K562 (cell line): Measurements from ENCODE around the gene PEX11B. TPM values are rescaled to one million over a fixed set of nuclear protein-coding genes. Genes with fewer than 3 reads are reported as not detected.
A peak's percentile ranks its signal among the peaks of the same experiment; 100 is the strongest.

Experiments used
- CHD4 ChIP-seq: fragments of 200-600 bp; sonication (generic); IDR thresholded peaks from 3 replicates; pipeline ENCODE4 v1.6.1; 2012; ENCODE audit warnings: low read depth, mild to moderate bottlenecking, mixed read lengths, low read length, inconsistent platforms; ENCODE audit not compliant: insufficient read depth, insufficient replicate concordance, poor library complexity, severe bottlenecking
- CREBBP ChIP-seq: IDR thresholded peaks from one replicate; pipeline ENCODE4 v1.6.1; 2012; ENCODE audit warnings: low read depth, mild to moderate bottlenecking, control low read depth, inconsistent platforms, low read length
- DLX4 ChIP-seq: fragments of 250-450 bp; sonication (Bioruptor Pico); IDR thresholded peaks from 2 replicates; pipeline ENCODE4 v1.6.1; 2021; ENCODE audit warnings: mild to moderate bottlenecking
- E2F4 ChIP-seq: sonication (generic); formaldehyde crosslinking; IDR thresholded peaks from 2 replicates; pipeline ENCODE4 v1.8.0; 2022; ENCODE audit warnings: mild to moderate bottlenecking, low read depth, missing genetic modification reagents
- E2F8 ChIP-seq: fragments of 450-650 bp; IDR thresholded peaks from 2 replicates; pipeline ENCODE4 v1.7.1; 2018; ENCODE audit warnings: mild to moderate bottlenecking, low read depth; ENCODE audit not compliant: partially characterized antibody
- EP400 ChIP-seq: fragments of 450-650 bp; IDR thresholded peaks from 2 replicates; pipeline ENCODE4 v1.6.1; 2017; ENCODE audit warnings: antibody characterized with exemption, mild to moderate bottlenecking, moderate library complexity
- ETV5 ChIP-seq: sonication (generic); formaldehyde crosslinking; IDR thresholded peaks from 2 replicates; pipeline ENCODE4 v1.4.0; 2020; ENCODE audit warnings: low read depth, mild to moderate bottlenecking, missing genetic modification reagents
- EZH2 ChIP-seq: IDR thresholded peaks from 2 replicates; pipeline ENCODE4 v1.6.1; 2012; ENCODE audit warnings: low read depth, mild to moderate bottlenecking, inconsistent platforms, low read length, borderline replicate concordance
- FOXA1 ChIP-seq: fragments of 450-650 bp; IDR thresholded peaks from 2 replicates; pipeline ENCODE4 v1.6.1; 2016; ENCODE audit warnings: mild to moderate bottlenecking, borderline replicate concordance
- FOXJ2 ChIP-seq: fragments of 200-800 bp; sonication (Bioruptor generic); IDR thresholded peaks from 2 replicates; pipeline ENCODE4 v1.6.1; 2016; ENCODE audit warnings: missing genetic modification characterization, missing compliant biosample characterization
- FOXO4 ChIP-seq: fragments of 450-650 bp; formaldehyde crosslinking; IDR thresholded peaks from 2 replicates; pipeline ENCODE4 v1.4.0; 2020; ENCODE audit warnings: mild to moderate bottlenecking, moderate library complexity
- GATAD2A ChIP-seq: fragments of 450-650 bp; IDR thresholded peaks from 2 replicates; pipeline ENCODE4 v1.6.1; 2017
- HSF4 ChIP-seq: fragments of 250-450 bp; sonication (Bioruptor Pico); IDR thresholded peaks from 2 replicates; pipeline ENCODE4 v2.1.2; 2022; ENCODE audit warnings: mild to moderate bottlenecking, moderate library complexity, borderline replicate concordance
- MBD2 ChIP-seq: sonication (generic); IDR thresholded peaks from 2 replicates; pipeline ENCODE4 v1.6.1; 2016; ENCODE audit warnings: low read depth, borderline replicate concordance
- MCM2 ChIP-seq: fragments of 450-650 bp; IDR thresholded peaks from 2 replicates; pipeline ENCODE4 v1.6.1; 2017; ENCODE audit warnings: low read depth, mild to moderate bottlenecking
- NR1H2 ChIP-seq: sonication (generic); formaldehyde crosslinking; IDR thresholded peaks from 2 replicates; pipeline ENCODE4 v1.4.0; 2020; ENCODE audit warnings: mild to moderate bottlenecking, missing genetic modification reagents
- PHTF2 ChIP-seq: fragments of 250-450 bp; sonication (Bioruptor Pico); IDR thresholded peaks from 2 replicates; pipeline ENCODE4 v1.5.0; 2021; ENCODE audit warnings: mild to moderate bottlenecking
- RBM22 ChIP-seq: fragments of 200-400 bp; formaldehyde crosslinking; IDR thresholded peaks from 2 replicates; pipeline ENCODE4 v1.6.1; 2018; ENCODE audit warnings: low read length, low read depth; ENCODE audit not compliant: poor library complexity, severe bottlenecking
- SMARCA4 ChIP-seq: fragments of 450-650 bp; IDR thresholded peaks from 2 replicates; pipeline ENCODE4 v1.6.1; 2016
- SMARCE1 ChIP-seq: fragments of 450-650 bp; IDR thresholded peaks from 2 replicates; pipeline ENCODE4 v1.7.1; 2016; ENCODE audit warnings: mild to moderate bottlenecking
- THRB ChIP-seq: fragments of 450-650 bp; formaldehyde crosslinking; conservative IDR thresholded peaks from 2 replicates; pipeline ENCODE4 v1.4.0; 2022; ENCODE audit warnings: mild to moderate bottlenecking, missing genetic modification characterization
- ZNF12 ChIP-seq: sonication (generic); formaldehyde crosslinking; IDR thresholded peaks from 2 replicates; pipeline ENCODE4 v1.4.0; 2020; ENCODE audit warnings: mild to moderate bottlenecking, missing genetic modification reagents
- ZNF23 ChIP-seq: fragments of 250-450 bp; sonication (Bioruptor Pico); IDR thresholded peaks from 2 replicates; pipeline ENCODE4 v1.4.0; 2020; ENCODE audit warnings: mild to moderate bottlenecking
- polyA plus RNA-seq, 8 experiments: library from polyadenylated mRNA; depleted of rRNA in 4 of 8; stranded (reverse) in 5 of 8; unstranded in 3 of 8; fragments of >200 nt; fragmentation: Nextera tagmentation in 2 of 8; fragmentation: Illumina TruSeq in 1 of 8; extraction: Ambion mirVana in 2 of 8; extraction: Trizol in 1 of 8; gene quantifications; 2 replicates each; pipeline versions ENCODE4 v1.2.1 to v1.2.3, GENCODE V29; 2011 to 2014; ENCODE audit warnings: inconsistent platforms in 1 of 8, missing spikeins in 1 of 8
- total RNA-seq, 7 experiments: library from RNA; depleted of rRNA in 6 of 7; stranded (reverse); fragments of >200 nt in 6 of 7; fragmentation: Illumina TruSeq in 2 of 7; extraction: Trizol in 2 of 7; gene quantifications; 2 replicates each; pipeline versions ENCODE4 v1.2.1 to v1.2.3, GENCODE V29; 2011 to 2021; ENCODE audit warnings: low replicate concordance in 1 of 7

PEX11B gene
- total and polyA plus RNA-seq, 9 of the 15 experiments (the other 6 are each of a cell fraction or from before 2014, with no cell fraction given) = 13.2 to 60.0 (median 21.7) TPM

- no peak for TF ChIP-seq E2F4 (CRISPR knock-in tag)
- no peak for TF ChIP-seq NR1H2
- TF ChIP-seq FOXA1 = no peak
- TF ChIP-seq THRB = no peak
- no peak for TF ChIP-seq ETV5
- peak; percentile 48; the same call in 1 of the 2 replicates for TF ChIP-seq SMARCA4
- no peak for TF ChIP-seq RBM22
- no peak for TF ChIP-seq ZNF12
- TF ChIP-seq HSF4 (CRISPR knock-in tag) = no peak
- TF ChIP-seq MCM2 = no peak
- TF ChIP-seq E2F8 = no peak
- TF ChIP-seq EP400 = no peak
- TF ChIP-seq SMARCE1 = peak; percentile 10; the same call in 1 of the 2 replicates
- no peak for TF ChIP-seq CHD4
- TF ChIP-seq MBD2 = no peak
- no peak for TF ChIP-seq DLX4 (CRISPR knock-in tag)
- TF ChIP-seq GATAD2A = no peak; the same call in 1 of the 2 replicates
- TF ChIP-seq EZH2 = no peak
- TF ChIP-seq FOXO4 = no peak
- TF ChIP-seq CREBBP = no peak
- no peak for TF ChIP-seq ZNF23
- no peak for TF ChIP-seq PHTF2 (CRISPR knock-in tag)
- no peak for TF ChIP-seq FOXJ2 (tag)
Observed at GRCh38 chr1:145892486-145893087, 25.9 kb downstream of the PEX11B start (continued).
